Mononuclear cell (primary cell): ENCODE measurements around the gene GRIP1. TPM values are rescaled to one million over a fixed set of nuclear protein-coding genes. Genes with fewer than 3 reads are reported as not detected.

ENCODE experiments used
- H3K27me3 ChIP-seq: 2 replicates; pipeline ENCODE4 v1.6.0; 2011; ENCODE audit warnings: low read length, control low read depth; ENCODE audit not compliant: insufficient read depth
- H3K4me1 ChIP-seq: 2 replicates; pipeline ENCODE4 v1.5.1; 2011; ENCODE audit warnings: mild to moderate bottlenecking, low read length, control low read depth; ENCODE audit not compliant: insufficient read depth
- H3K4me3 ChIP-seq: 2 replicates; pipeline ENCODE4 v1.5.1; 2011; ENCODE audit warnings: mild to moderate bottlenecking, low read length, moderate library complexity
- H3K9me3 ChIP-seq: 2 replicates; pipeline ENCODE4 v1.5.1; 2011; ENCODE audit warnings: low read depth, mild to moderate bottlenecking, control low read depth, low read length
- total RNA-seq: library from RNA; depleted of rRNA; stranded (reverse); fragments of >200 nt; gene quantifications from one replicate; pipeline ENCODE4 v1.2.3, GENCODE V29; 2012

Gene GRIP1
- total RNA-seq, 1 donor, result 0.94 TPM

- H3K9me3 ChIP-seq, result no peaks in the 10 kb centered on the region
- no peaks in the 10 kb centered on the region for H3K27me3 ChIP-seq
- H3K4me1 ChIP-seq, result no peaks in the 10 kb centered on the region
- no peak overlapping the region for H3K4me3 ChIP-seq
These were observed 38.0 kb downstream of the GRIP1 start for GRCh38 chr12:66640691-66641460.

- no peaks in the 10 kb centered on the region for H3K27me3 ChIP-seq
- H3K4me1 ChIP-seq, result no peaks in the 10 kb centered on the region
- H3K9me3 ChIP-seq, result no peaks in the 10 kb centered on the region
- no peak overlapping the region for H3K4me3 ChIP-seq
These were observed 40.2 kb downstream of the GRIP1 start for GRCh38 chr12:66638666-66639065.

GRCh38 chr12:66637699-66638301, 41.1 kb downstream of the GRIP1 start:
- no peaks in the 10 kb centered on the region for H3K27me3 ChIP-seq
- H3K9me3 ChIP-seq, result no peaks in the 10 kb centered on the region
- no peaks in the 10 kb centered on the region for H3K4me1 ChIP-seq
- H3K4me3 ChIP-seq, result no peak overlapping the region

- Histone ChIP-seq H3K4me1 (no peaks in the 10 kb centered on the region), H3K27me3 (no peaks in the 10 kb centered on the region), H3K4me3 (no peak overlapping the region), H3K9me3 (no peaks in the 10 kb centered on the region)
These were observed 42.1 kb downstream of the GRIP1 start for GRCh38 chr12:66636771-66637170.

- Histone ChIP-seq H3K9me3 (no peaks in the 10 kb centered on the region), H3K27me3 (no peaks in the 10 kb centered on the region), H3K4me1 (no peaks in the 10 kb centered on the region), H3K4me3 (no peak overlapping the region)
These were observed 45.2 kb downstream of the GRIP1 start for GRCh38 chr12:66633676-66634075.

- Histone ChIP-seq H3K4me1 (no peaks in the 10 kb centered on the region), H3K9me3 (no peaks in the 10 kb centered on the region)
These were observed 49.6 kb downstream of the GRIP1 start for GRCh38 chr12:66629138-66629870.

GRCh38 chr12:66627988-66628317, 50.9 kb downstream of the GRIP1 start:
- Histone ChIP-seq H3K9me3 (no peaks in the 10 kb centered on the region), H3K4me3 (no peak overlapping the region)

More at GRCh38 chr12:66629138-66629870, 49.6 kb downstream of the GRIP1 start:
- Histone ChIP-seq H3K27me3 (no peaks in the 10 kb centered on the region), H3K4me3 (no peak overlapping the region)

GRCh38 chr12:66627270-66627987, 51.4 kb downstream of the GRIP1 start:
- Histone ChIP-seq H3K27me3 (no peaks in the 10 kb centered on the region), H3K4me1 (peaks cover 5% of the 10 kb centered on the region), H3K9me3 (no peaks in the 10 kb centered on the region), H3K4me3 (no peak overlapping the region)

More at GRCh38 chr12:66627988-66628317, 50.9 kb downstream of the GRIP1 start:
- Histone ChIP-seq H3K4me1 (peaks cover 5% of the 10 kb centered on the region), H3K27me3 (no peaks in the 10 kb centered on the region)

- H3K4me3 ChIP-seq, result no peak overlapping the region
- no peaks in the 10 kb centered on the region for H3K9me3 ChIP-seq
- H3K27me3 ChIP-seq, result no peaks in the 10 kb centered on the region
- peaks cover 5% of the 10 kb centered on the region for H3K4me1 ChIP-seq
These were observed 54.1 kb downstream of the GRIP1 start for GRCh38 chr12:66624806-66625205.

- Histone ChIP-seq H3K4me1 (peaks cover 5% of the 10 kb centered on the region), H3K4me3 (no peak overlapping the region), H3K27me3 (no peaks in the 10 kb centered on the region)
These were observed 55.4 kb downstream of the GRIP1 start for GRCh38 chr12:66623455-66623854.

GRCh38 chr12:66620688-66621087, 58.2 kb downstream of the GRIP1 start:
- Histone ChIP-seq H3K9me3 (no peaks in the 10 kb centered on the region), H3K4me3 (no peak overlapping the region), H3K27me3 (no peaks in the 10 kb centered on the region), H3K4me1 (peaks cover 5% of the 10 kb centered on the region)

More at GRCh38 chr12:66623455-66623854, 55.4 kb downstream of the GRIP1 start:
- no peaks in the 10 kb centered on the region for H3K9me3 ChIP-seq

GRCh38 chr12:66620026-66620425, 58.9 kb downstream of the GRIP1 start:
- Histone ChIP-seq H3K9me3 (no peaks in the 10 kb centered on the region), H3K27me3 (no peaks in the 10 kb centered on the region), H3K4me1 (peaks cover 5% of the 10 kb centered on the region), H3K4me3 (no peak overlapping the region)

GRCh38 chr12:66617991-66618390, 60.9 kb downstream of the GRIP1 start:
- H3K4me3 ChIP-seq, result no peak overlapping the region
- H3K4me1 ChIP-seq, result no peaks in the 10 kb centered on the region
- H3K27me3 ChIP-seq, result no peaks in the 10 kb centered on the region
- H3K9me3 ChIP-seq, result no peaks in the 10 kb centered on the region

GRCh38 chr12:66612090-66612775, 66.6 kb downstream of the GRIP1 start:
- Histone ChIP-seq H3K4me3 (no peak overlapping the region), H3K4me1 (no peaks in the 10 kb centered on the region), H3K27me3 (no peaks in the 10 kb centered on the region), H3K9me3 (no peaks in the 10 kb centered on the region)
